ACHN (cell line): Measurements from ENCODE around the gene LSM11.

ENCODE experiments used
- DNase-seq: peaks from one replicate; pipeline ENCODE4 v3.0.0-alpha.2; 2015
- in situ Hi-C: cut with HindIII; loops from 2 replicates; pipeline ENCODE4 v1.10.0; 2017; ENCODE audit warnings: low sequenced_read_pairs, low pct_ligation_motif_present, low pct_unique_long_range_greater_than_20kb

Gene LSM11

DNA sequence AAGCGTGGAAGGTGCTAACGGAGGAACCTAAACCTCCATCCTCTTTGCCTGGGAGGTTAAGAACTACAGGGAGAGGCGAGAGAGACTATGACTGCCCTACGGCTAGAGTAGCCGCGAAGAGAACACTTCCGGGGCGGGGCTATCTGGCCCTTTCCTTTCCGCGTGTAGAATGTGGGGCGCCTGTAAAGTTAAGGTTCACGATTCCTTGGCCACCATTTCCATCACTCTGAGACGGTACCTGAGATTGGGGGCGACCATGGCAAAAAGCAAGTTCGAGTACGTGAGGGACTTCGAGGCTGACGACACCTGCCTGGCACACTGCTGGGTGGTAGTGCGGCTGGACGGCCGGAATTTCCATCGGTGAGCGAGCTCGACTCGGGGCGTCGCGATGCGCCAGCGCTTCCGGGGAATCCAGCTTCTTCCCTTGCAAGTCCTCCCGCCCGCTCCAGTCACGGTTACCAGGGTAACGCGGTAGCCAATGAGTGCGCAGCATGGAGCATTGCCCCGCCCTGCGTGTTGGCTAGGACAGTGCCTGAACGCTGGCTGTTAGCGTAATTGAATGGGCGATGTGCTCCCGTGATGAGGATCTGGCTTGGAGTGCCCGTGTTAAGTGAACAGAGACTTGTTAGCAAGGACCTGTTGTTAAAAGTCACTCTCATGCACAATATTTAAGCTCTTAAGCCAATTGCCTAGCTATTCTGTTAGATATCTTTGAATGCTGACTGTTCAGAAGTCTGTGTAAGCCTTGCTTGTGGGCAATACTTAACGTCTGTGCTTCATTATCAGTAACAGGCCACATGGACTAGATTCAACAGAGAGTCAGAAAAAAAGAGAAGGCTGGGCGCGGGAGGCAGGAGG is 12.0 kb upstream of the LSM11 start, which contains the start of gene THG1L:
THG1L (plus strand) TSS at position 149 of the 858 bp plus-strand sequence; CDS start at position 170, 21 bp downstream.
- DNase-seq = peak; percentile 96
- in situ Hi-C loops = no loop called here

DNA sequence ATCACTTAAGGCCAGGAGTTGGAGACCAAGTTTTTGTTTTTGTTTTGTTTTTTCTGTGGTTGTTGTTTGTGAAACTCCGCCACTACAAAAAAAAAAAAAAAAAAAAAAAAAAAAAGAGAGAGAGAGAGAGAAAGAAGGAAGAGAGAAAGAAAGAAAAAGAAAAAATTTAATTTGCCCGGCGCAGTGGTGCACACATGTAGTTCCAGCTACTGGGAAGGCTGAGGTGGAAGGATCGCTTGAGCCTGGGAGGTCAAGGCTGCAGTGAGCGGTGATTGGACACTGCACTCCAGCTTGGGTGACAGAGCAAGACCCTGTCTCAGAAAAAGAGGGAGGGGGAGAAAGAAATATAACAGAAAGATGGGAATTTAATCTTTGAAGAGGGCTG is 11.4 kb upstream of the LSM11 start:
- in situ Hi-C loops = no loop called here
- DNase-seq = no peak

DNA sequence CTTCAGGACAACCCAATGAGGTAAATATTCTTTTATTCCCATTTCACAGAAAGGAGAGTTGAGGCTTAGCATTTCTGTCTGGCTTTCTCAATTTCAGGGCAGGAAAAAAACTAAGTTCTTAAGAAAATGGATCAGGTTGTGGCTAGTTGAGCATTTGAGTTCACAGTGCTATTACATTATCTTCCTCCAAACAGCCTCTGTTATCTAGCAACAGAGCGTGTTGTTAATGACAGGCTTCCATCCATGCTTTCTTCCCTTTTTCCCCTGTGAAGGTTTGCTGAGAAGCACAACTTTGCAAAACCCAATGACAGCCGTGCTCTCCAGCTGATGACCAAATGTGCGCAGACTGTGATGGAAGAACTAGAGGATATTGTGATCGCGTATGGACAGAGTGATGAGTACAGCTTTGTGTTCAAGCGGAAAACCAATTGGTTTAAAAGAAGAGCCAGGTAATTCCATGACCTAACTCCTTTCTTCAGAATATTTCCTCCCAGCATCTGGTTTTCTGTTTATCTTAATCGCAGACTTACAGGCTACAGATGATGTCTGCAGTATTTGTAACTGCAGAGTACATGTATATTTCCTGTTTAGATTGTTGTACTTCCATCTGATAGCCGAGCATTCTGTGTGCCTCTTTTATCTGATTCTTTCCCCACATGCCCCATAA is 10.8 kb upstream of the LSM11 start:
- no peak for DNase-seq
- in situ Hi-C loops = no loop called here

DNA sequence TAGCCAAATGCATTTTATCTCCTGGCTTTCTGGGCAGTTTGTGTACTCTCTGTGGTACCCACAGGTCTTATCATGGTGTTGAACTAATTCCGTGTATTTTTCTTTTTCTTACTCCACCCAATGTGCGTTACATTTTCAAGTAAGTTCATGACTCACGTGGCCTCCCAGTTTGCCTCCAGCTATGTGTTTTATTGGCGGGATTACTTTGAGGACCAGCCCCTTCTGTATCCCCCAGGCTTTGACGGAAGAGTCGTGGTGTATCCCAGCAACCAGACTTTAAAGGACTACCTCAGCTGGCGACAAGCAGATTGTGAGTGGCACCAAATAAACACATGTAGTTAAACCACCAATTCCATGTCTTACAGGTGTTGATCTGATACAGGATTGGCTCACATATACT is 9.1 kb upstream of the LSM11 start:
- in situ Hi-C loops = no loop called here
- no peak for DNase-seq

DNA sequence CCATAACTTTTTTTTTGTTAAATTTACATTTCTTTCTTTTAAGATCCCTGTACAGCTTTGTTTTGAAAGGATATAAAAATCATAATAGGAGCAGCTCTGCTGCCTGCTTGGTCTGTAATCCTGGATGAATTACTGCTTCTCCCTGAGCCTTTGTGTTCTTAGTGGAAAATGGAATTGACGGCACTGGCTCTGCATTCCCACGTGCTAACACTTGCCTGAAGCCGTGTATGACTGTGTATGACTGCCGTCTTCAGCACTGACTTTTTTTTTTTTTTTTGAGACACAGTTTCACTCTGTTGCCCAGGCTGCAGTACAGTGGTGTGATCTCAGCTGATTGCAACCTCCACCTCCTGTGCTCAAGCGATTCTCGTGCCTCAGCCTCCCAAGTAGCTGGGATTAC is 7.5 kb upstream of the LSM11 start:
- DNase-seq = no peak
- in situ Hi-C loops = no loop called here

DNA sequence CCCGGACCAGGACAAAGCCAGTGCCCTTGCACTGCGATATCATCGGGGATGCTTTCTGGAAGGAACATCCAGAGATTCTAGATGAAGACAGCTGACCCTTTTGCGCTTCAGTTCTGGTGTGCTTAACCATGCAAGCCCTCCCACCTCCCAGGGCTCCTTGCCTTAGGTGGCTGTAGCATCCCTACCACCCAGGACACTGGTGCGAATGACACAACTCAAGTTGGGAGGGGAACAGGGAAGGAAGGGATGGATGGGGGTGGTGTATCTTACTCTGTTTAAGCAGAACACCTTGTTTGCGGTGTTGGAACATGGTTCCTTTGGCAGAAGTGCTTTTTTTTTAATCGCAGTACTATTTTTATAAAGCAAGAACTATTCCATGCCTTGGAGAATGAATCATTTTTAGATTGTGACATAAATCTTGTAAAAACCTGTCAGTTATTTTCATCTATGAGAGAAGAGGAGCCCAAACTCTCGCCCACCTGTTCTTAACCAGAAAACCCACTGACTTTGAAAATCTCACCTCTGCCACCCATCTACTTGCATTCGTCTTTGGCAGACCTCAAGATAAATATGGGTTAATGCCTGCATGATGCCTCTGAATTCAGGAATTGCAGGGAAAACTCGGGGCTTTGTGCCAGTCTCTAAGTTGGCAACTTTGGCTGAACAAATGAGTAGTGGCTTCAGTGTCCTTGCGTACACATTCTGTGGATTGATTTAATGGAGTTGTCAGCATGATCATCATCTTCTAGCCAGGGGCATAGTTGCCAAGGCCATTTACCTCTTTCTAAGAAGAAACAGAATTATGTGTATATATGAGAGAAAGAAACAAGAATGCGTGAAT is 3.9 kb upstream of the LSM11 start:
- in situ Hi-C loops = no loop called here
- DNase-seq = no peak

DNA sequence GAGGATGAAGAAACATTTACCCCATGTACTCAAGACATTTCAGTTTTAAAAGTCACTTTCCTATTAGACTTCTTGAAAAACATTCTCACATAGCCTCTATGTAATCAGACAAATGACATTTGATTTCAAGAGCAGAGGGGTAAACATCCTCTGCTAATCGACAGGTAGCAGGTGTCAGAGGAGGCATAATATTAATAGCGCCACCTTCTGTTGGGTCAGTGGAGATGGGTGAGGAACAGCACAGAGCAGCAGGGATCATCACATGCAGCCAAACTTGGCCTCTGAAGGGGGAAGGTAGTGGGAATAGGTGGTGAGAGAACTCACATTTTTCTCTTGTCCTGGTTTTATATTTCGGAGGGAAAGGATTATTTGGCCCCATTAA is 3.3 kb upstream of the LSM11 start:
- in situ Hi-C loops = no loop called here
- DNase-seq = peak; percentile 36

DNA sequence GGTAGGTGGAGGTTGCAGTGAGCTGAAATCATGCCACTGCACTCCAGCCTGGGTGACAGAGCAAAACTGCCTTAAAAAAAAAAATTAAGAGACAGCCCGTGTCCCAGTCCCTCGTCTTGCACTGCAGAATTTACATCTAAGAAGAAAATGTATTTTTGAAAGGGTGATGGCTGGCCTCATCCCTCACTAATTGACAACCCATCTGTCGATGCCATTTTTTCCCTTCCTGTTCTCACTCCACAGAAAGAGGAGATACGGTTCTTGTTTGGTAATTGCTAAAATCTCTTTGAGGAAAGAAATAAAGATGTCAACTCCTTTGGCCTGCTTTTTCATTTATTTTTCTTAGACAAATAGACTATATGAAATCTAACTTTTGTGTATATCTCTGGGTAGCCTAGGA is 2.4 kb upstream of the LSM11 start:
- in situ Hi-C loops = no loop called here
- DNase-seq = no peak

DNA sequence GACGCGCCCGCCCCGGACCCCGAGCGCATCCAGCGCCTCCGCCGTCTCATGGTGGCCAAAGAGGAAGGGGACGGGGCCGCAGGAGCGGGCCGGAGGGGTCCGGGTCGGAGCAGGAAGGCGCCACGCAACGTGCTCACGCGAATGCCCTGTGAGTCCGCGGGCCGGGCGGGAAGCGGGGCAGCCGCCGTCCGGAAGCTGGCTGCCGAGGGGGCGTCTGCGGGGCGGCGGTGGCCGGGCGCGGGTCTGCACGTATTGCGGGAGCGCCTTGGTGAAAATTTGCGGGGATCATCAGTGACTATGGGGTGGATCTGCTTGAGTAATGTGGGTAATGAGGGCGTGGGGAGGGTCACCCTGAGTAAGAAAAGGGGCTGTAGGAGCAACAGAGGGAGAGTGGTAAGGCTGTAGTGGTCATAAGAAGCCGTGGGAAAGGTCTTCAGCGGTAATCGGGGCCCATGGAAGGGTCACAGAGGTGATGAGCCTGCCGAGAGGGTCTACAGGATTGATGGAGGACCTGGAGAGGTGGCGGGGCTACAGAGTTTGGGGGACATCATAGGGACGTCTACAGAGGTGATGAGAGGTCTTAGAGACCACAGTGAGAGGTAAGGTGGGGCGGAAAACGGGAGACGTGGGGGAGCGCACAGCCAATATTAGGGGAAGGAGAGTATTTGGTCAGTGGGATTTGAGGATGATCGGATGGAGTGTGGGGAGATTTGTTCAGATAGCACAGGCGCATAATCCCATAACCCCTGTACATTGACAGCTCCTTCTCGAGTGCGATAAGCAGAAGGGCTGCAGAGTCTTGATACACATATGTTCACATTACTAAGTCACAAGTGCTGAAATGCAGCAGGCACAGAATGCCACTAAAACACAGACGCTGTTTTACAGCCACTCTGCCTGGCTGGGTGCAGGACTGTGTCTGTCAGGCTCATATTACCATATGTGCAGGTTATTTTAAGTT is 819 bp downstream of the LSM11 start:
- DNase-seq = peak; percentile 6
- in situ Hi-C loops = no loop called here

DNA sequence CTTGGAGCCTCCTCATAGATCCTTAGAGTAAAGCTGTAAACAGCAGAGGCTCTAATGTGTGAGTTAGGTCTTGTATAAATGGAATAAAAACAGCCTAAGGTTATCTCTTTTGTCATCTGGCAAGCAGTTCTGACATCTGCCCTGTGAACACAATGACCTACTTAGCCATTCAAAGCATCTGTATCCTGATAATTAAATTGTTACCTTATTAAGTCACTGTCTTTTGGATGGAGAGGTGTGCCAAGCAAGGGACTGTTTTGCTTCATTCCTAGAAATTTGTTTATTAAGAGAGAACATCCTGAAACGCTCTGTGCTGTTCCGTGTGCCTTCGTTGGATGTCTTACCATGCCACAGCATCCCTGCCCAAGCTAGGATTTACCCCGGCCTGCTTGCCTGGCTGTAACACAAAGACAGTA is 1.5 kb downstream of the LSM11 start:
- in situ Hi-C loops = no loop called here
- DNase-seq = no peak

DNA sequence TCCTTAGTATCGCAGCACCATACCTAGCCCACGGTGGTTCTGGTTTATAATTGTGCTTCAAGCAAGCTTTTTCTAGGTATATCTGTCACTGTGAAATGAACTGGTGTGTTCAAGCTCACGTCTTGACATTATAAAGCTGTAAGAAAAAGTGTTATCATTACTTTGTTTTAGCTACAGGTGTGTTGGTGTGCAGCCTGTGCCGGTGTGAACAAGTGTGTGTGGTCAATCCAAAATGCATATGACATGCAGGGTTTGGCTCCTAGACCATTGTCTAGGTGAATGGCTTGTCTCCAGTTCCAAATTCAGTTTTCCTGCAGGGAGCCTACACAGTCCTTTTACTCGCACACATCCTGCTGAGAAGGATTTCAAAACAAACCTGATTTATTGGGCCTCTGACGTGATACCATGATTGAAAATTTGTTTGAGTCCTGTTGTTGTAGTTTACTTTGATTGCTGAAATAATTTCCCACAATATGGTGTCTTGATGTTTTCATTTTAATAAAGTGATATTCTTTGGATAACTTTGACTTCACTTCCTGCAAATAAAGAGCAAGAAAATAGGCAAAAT is 3.7 kb downstream of the LSM11 start:
- no peak for DNase-seq
- in situ Hi-C loops = no loop called here

DNA sequence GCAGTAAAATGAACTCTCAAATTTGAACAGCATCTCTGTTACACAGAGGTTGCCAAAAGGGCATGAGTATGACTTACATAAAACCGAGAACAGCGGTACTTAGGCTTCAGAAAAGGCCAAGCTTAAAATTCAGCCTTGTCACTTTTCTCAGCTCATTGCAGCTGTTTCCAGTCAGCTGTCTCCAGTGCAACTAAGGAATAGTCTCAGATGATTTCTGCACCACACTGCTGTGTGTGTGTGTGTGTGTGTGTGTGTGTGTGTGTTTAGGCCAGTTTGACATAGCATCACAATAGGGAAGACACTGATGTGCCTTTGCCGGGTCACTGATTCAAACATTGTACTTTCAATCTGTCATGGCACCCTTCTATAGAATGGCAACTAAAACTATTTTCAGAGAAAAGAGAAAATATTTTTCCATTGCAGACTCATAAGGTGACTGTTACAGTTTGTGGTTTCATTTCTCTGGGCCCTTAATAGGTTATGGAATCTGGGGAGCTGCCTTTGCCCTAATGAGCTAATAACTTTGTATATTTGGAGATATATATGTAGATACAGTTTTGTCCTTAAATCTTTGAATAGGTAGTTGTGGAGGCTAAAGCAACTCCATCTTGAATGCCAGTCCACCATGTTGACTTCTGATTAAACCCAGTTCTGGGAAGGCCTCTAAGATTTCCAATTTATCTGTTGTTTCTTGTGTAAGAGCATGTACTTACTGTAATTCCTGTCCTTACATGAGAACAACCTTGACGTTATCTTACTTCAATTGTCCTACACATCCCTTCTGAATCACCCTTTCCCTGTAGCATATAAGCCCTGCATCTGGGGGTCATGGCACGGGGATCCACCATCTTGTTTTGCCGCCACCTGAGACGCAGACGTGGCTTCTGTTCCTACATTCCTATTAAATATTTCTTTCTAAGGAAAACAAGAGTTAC is 4.5 kb downstream of the LSM11 start:
- DNase-seq = no peak
- in situ Hi-C loops = no loop called here

DNA sequence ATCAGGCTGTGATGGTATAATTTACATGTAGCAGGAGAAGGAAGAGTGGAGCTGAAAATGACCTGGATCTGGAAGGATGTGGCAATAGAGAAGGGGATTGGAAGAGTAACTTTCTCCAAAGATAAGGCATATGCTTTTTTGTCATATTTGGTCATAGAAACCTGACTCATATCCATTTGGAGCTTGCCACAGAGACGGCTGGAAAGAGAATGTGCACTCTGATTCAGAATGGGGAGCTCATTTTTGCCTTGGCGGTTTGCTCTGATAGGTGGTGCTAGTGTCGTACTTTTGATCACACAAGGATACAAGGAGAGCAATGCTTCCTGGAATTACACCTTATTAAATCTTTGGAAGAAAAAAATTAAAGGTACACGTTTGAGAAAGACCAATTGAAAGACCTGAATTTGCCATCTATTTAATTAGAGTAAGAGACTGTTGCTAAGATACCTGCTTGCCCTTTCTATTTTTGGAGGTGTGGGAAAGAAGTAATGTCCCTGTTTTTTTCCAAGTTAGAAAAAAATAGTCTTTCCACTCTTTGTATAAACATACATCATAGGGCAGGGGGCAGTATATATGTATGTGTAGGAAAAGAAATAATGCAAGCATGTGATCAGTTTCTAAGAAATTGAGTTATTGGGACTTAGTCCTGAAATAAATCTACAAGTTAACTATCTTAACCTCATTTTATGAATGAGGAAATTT is 5.4 kb downstream of the LSM11 start:
- DNase-seq = no peak
- in situ Hi-C loops = no loop called here

DNA sequence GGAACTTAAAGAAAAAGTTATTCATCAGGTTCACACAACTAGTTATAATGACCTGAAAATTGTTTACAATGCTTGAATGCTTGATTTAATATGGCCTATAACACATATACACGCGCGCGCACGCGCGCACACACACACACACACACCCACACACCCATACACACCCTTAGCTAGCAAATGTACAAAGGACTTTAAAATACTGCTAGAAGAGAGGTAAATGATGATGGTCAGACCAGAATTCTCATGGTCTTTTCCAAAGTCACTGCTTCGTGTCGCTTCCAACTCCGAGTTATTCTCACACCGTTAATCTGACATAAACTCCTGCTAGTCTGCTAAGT is 5.9 kb downstream of the LSM11 start:
- in situ Hi-C loops = no loop called here
- no peak for DNase-seq

DNA sequence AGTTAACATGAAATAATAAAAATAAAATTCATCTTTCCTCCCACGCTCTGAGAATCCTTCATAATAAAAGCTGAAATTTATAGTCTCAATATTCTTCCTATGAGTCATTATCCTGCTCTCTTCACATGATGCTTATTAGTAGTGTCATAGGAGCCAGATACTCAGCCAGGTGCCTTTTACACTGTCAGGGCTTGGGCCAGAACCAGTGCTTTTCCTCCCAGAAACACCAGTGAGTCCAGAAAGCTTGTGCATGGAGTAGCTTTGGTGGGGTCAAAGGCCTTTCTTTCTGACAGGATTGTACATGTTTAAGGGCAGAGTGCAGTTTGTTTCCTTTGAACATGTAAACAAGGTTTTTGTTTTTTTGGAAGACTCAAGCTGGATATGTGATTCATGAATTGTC is 6.8 kb downstream of the LSM11 start:
- in situ Hi-C loops = no loop called here
- DNase-seq = no peak

DNA sequence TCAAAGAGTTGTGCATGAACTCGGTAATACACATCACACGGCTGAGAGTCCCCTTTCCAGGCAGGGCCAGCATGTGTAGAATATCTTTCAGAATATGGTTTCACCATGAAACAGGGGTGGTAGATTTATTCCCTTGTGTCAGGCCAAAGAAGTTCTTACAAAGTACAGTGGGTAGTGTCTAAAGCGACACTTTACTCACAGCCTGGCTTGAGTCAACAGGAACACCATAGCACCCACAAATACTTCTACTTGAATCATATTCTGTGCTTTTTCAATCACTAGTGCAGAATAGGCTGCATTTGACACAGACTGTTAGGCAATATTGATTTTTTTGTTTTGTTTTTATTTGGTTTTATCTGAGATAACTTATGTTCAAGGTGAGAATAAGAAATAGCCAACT is 12.6 kb downstream of the LSM11 start:
- in situ Hi-C loops = no loop called here
- DNase-seq = no peak

DNA sequence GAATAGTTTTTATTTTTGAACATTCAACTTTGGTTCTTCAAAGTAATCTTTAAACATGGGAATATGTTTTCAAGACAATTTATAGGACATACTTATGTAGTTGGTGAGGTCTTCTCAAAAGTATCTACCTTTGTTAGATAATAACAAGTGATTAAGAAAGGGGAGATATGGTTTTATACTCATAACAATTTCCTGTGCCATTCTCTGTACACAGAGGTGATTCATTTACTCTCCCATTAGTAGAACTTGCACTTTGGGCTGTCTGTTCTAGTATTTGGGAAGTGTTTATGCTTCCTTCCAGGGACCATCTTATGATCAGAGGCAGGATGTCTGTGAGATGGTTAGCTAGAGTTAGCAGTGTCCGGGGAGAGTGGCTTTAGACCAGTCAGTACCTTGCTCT is 15.2 kb downstream of the LSM11 start:
- no peak for DNase-seq
- in situ Hi-C loops = no loop called here
